NCI-H2029 (cell line): ENCODE results near the gene IDUA.

Source experiments
- DNase-seq: peaks from one replicate; lab custom pipeline; 2025; lab: John Stamatoyannopoulos, UW

Gene IDUA

DNA sequence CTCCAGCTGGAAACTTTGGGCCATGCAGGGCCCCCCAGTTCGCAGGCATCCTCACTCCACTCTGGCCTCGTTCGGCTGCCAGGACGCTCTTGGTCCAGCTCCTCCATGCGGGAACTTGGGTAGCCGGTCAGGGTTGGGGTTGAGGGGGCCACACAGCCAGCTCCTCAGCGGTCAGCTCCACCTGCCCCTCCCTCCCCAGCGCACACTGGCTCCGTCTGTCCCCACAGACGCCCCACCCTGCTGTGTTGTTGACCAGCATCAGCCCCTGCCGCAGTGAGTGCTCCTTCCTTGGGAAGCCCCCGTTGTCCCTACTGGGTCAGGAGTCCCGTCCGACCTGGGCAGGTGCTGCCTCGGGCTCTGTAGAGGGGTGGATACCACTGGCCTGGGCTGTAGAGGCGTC is 30.4 kb downstream of the IDUA start:
- DNase-seq: no peak

DNA sequence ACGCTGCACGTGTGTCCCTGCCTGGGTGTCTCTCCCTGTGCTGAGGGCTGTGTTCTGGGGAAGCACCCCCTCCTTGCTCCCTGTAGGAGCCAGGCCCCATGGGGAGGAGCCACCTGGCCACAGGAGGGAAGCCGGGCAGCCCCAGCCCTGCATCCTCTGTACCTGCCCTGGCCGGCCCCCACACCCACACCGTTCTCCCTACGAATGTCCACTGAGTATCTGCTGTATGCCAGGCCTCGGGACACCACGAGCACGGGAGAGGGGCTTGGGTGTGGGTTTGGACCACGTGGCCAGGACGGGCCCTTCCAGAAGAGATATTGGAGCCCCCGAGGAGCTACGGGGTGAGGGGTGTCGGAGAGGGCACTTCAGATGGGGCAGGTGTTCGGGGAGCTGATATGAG is 30.9 kb downstream of the IDUA start:
- no peak for DNase-seq

DNA sequence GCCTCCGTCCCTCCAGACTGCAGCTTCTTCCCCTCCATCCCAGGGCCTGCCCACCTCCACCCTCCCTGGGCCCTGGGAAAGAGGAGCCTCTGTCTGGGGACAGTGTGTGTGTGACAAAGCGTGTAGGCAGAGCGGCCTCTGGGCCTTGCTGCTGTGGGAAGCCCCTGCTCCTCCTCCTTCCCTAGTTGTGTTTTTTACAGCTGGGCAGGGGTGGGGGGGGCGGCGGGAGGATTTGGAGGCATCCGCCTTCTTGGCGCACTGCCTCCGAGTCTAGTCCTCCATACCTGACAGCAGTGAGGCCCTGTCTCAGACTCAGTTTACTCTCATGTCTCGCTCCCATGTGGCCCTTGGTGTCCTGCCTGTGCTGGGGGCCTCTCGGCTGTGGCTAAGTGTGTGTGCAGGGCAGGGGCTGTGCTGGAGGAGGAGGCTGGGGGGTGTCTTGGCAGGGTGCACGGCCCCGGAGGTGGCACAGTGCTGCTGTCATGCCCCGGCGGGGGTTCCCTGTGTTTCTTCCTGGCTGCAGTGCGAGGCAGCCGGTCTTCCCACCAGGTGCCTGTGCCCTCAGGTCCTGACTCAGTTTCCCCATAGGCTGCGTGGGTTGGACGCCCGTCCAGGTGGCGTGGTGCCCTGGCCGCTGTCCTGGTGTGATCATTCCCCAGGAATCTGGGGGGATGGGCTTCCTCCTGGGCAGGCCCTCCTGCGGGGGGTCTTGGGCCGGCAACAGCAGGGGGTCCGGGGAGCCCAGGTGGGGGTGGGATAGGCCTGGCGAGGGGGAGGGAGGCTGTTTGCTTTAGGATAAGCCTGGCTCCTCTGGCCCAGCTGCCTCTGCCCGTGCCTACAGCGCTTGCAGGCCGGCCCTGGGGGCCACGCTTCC is 31.5 kb downstream of the IDUA start:
- no peak for DNase-seq

DNA sequence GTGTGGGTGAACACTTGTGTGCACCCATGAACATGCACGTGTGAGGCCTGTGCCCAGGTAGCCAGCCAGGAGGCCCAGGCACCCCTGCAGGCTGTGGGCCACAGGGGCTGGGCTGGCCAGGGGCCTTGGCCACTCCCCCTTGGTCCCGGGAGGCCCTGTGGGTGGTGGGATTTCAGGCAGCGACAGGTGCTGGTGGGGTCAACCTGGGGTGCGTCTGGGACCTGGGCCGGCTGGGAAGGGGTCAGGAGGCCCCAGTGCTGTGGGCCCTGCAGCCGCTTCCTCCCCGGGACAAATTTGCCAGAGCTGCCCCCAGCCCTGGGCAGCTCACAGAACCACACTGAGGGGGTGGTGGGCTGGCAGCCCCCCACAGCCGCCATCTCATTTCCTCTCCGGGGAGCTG is 32.5 kb downstream of the IDUA start:
- no peak for DNase-seq

DNA sequence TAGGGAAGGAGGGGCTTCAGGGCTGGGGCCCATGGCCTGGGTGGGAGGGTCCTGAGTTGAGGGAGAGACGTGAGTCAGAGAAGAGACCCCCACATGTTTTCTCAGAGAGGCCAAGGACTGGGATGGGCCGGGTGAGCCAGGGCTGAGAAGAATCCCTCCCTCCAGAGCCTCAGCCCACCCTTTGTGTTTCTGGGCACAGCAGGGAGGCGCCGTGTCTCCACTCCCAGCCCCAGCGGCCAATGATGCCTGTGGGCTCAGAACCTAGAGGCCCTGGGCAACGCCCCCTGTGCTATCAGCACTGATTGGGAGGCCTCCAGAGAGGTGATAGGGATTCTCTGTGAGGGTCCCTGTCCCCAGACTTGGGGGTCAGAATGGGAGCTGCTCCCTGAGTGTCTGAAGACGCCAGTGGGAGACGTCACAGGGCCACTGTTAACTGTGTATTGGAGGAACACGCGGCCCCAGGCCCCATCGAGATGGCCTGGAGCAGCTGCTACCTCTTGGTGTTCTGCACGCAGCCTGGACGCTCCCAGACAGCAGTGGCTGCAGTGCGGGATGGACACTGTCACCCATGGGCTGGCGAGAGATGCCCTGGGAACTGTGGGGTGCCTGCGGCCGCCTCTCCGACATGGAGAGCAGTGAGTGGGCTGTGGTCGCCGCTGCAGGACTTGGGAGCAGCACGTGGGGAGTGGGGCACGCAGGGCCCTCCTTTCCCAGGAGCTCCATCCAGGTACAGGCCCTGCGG is 33.1 kb downstream of the IDUA start:
- DNase-seq: no peak

DNA sequence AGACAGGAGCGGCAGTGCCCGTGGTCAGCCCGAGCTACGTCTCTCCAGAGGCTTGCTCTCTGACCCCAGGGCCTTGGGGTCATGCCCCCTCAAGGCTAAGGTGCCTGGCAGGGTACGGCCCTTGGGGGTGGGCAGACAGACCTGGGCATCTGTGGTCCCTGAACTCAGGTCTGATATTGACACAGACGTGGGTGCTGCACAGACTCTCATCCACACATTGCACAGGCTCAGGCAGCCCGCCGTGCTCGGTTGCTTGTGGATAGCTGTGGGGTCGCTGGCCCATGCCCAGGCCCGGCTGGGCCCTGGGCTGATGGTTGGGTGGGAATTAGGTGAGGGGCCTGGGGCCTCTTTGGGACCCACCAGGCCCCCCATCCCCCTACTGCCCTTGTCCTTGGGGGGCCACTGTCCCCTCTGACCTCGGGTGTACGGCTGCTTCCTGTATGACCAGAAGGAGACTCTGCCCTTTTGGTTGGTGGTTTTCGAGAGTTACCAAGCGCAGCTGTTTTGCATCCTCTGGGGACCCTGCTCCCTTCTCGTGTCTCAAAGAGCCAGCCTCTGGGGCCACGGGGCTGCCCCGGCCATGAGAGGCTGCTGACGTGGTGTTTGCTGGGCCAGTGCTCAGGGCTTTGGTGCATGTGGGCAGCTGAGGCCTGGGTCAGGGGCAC is 34.7 kb downstream of the IDUA start:
- DNase-seq: no peak

DNA sequence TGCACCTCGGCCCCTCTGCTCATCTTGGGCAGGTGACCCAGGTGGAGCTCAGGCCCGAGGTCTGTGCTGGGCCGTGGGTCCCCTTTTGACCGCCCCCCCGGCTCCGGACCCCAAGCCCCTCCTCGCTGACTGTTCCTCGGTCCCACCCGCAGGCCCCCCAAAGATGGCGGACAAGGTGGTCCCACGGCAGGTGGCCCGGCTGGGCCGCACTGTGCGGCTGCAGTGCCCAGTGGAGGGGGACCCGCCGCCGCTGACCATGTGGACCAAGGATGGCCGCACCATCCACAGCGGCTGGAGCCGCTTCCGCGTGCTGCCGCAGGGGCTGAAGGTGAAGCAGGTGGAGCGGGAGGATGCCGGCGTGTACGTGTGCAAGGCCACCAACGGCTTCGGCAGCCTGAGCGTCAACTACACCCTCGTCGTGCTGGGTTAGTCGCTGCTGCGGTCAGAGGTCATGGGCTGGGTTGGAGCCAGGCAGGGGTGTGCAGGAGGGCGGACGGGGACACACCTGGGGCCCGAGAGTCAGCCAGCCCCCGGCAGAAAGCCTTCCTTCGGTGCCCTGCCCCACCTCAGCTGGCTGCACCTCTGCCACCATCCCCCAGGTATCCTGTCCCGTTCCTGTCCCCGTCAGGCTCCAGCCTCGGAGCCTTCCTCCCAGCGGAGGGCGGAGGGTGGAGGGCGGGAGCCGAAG is 35.4 kb downstream of the IDUA start:
- no peak for DNase-seq

DNA sequence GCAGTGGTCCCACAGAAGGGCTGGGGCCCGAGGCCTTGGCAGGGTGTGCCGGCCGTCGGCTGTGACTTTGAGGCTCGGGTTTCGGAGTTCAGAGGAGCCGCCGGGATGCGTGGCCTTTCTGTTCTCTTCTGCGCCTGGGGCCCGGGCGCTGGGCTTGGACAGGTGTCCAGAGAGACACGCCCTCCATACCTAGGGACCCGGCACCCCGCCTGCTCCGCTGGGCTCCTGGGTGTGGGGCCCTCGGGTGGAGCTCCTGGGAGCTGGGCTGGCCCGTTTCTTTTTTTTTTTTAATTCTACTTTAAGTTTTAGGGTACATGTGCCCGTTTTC is 35.9 kb downstream of the IDUA start:
- no peak for DNase-seq

DNA sequence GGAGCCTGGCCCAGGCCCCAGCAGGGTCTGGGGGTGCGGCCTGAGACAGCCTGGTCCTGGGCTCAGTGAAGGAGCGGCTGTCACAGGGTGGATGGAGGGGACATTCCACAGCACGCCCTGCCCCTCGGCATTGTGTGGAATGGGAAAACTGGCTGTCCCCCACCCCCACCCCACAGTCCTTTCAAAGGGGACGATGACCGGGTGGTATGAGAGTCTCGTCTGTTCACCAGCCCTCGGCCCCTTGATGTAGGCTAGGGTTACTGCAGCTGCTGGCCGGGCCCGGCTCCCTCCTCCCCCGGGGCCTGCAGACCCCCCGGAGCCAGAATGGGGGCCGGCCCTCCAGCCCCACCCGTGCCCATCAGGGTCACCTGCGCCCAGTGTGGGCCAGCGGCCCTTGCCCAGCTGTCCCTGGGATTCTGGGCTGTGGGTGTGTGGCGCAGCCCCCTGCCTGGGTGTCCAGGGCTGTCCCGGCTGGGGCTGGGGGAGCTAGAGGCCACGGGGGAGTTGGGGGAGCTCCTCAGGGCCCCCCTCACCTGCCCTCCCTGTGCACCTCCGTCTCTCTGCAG is 36.3 kb downstream of the IDUA start:
- no peak for DNase-seq

DNA sequence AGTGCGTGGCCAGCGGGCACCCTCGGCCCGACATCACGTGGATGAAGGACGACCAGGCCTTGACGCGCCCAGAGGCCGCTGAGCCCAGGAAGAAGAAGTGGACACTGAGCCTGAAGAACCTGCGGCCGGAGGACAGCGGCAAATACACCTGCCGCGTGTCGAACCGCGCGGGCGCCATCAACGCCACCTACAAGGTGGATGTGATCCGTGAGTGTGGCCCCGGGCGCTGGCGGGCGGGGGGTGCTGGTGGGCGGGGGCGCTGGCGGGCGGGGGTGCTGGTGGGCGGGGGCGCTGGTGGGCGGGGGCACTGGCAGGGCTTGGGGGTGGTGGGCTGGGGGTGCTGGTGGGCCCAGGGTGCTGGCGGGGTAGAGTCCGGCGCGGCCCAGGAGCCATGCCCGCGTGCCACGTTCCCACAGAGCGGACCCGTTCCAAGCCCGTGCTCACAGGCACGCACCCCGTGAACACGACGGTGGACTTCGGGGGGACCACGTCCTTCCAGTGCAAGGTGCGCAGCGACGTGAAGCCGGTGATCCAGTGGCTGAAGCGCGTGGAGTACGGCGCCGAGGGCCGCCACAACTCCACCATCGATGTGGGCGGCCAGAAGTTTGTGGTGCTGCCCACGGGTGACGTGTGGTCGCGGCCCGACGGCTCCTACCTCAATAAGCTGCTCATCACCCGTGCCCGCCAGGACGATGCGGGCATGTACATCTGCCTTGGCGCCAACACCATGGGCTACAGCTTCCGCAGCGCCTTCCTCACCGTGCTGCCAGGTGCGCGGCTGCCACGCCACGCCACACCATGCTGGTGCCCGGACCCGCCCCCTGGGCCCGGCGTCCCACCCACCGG is 37.3 kb downstream of the IDUA start:
- DNase-seq: no peak

DNA sequence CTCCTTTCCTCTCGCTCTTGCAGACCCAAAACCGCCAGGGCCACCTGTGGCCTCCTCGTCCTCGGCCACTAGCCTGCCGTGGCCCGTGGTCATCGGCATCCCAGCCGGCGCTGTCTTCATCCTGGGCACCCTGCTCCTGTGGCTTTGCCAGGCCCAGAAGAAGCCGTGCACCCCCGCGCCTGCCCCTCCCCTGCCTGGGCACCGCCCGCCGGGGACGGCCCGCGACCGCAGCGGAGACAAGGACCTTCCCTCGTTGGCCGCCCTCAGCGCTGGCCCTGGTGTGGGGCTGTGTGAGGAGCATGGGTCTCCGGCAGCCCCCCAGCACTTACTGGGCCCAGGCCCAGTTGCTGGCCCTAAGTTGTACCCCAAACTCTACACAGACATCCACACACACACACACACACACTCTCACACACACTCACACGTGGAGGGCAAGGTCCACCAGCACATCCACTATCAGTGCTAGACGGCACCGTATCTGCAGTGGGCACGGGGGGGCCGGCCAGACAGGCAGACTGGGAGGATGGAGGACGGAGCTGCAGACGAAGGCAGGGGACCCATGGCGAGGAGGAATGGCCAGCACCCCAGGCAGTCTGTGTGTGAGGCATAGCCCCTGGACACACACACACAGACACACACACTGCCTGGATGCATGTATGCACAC is 38.2 kb downstream of the IDUA start:
- no peak for DNase-seq

DNA sequence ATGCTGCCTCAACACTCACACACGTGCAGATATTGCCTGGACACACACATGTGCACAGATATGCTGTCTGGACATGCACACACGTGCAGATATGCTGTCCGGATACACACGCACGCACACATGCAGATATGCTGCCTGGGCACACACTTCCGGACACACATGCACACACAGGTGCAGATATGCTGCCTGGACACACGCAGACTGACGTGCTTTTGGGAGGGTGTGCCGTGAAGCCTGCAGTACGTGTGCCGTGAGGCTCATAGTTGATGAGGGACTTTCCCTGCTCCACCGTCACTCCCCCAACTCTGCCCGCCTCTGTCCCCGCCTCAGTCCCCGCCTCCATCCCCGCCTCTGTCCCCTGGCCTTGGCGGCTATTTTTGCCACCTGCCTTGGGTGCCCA is 39.3 kb downstream of the IDUA start:
- no peak for DNase-seq

DNA sequence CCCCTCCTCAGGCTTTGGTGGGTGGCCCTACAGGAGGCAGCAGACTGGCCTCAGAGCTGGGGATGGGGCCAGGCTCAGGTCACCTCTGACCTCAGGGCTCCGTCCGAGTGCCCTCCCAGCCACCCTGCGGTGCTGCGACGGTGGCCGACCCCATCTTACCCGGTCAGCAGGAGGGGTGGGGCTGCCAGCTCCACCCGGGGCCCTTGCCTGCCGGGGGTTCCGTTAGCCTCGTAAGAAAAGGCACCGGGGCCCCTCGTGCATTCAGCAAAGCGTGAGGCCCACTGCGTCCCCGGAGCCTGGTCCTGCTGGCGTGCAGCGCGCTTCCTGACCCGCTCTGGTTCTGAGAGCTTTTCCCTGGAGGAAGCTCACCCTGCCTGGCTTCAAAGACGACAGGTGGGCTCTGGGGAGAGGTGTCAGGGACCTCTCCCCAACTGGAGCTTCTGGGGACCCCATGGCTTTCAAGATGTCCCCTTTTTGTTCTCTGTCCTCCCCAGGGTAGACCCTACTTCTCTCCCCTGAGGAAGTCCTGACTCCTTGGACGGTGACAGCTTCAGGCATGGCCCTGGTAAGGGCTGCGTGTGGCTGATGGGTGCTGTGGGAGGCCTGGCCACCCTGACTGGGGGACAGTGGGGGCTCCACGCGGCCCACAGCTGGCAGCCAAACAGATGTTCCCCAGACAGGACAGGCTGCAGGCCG is 40.5 kb downstream of the IDUA start:
- DNase-seq: no peak

DNA sequence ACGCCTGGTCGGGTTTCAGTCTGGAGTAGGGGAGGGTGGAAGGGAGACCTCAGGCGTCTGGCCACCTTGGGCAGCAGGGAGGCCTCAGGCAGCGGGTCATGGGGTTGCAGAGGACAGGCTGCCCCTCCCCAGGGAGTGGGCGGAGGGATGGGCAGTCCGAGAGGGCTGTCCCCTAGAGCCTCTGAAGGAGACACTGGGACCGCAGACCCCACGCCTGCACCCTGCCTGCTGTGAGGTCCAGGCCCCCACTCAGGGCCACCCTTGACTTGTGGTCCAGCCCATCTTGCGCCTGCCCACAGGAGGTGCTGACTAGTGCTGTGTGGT is 41.0 kb downstream of the IDUA start:
- DNase-seq: no peak

DNA sequence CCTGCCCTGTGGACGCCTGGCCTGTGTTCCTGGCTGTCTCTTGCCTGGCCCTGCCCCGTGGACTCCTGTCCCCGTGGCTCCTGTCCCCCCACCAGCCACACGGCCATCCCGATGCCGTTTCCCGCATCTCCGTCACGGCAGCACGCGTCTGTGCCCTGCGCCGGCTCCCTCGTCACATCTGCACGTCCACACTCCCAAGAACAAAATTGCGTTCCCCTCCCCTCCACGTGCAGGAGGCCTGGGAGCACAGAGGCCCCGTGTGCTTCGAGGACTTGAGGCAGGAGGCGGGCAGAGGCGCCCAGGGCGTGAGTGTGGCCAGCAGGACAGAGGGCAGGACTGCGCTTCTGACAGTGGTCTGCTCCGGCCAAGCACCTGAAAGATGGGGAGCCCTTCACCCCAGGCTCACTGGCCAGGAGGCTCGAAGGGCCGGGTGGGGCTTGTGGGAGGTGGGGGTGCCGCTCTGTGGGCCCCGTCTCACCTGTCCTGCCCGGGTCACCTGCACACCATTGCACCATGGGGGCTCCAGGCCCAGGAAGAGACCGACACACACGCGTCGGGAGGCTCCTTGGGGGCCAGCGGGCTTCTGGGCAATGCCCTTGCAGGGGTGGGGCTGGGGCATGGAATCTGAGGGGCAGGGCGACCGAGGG is 41.9 kb downstream of the IDUA start:
- no peak for DNase-seq

DNA sequence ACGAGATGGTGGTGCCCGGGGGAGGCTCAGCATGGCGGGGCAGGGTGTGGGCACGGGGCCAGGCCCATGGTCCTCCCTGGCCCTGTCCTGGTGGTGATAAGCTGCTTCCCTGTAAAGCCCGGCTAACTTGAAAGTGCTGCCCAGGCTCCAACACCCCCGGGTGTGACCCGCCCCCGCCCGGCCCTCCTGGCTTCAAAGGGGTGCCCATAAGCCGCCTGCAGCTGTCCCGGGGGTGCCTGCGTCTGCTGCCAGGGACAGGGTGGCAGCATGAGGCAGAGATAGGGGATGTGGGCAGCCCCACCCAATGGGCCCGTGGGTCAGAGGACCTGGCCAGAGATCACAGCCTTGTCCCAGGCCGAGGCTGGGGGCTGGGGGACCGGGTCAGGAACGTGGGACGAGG is 42.7 kb downstream of the IDUA start:
- DNase-seq: no peak

DNA sequence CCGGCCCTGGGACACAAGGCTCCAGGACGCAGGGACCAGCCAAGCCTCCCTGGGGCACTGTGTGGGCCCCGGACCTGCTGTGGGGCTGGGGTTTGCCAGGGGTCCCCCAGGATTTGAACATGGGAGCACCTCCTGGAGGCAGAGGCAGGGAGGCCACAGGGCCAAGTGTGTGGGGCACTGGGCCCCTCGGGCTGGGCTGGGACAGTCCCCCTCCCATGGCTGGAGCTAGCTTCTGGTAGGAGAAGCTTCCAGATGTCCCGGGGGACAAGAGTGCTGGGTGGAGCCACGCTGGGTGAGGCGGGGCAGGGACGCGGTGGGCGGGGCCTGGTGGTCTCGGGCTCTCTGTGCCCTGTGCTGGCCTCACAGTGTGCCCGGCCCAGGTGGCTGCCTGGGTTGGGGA is 43.2 kb downstream of the IDUA start:
- no peak for DNase-seq

DNA sequence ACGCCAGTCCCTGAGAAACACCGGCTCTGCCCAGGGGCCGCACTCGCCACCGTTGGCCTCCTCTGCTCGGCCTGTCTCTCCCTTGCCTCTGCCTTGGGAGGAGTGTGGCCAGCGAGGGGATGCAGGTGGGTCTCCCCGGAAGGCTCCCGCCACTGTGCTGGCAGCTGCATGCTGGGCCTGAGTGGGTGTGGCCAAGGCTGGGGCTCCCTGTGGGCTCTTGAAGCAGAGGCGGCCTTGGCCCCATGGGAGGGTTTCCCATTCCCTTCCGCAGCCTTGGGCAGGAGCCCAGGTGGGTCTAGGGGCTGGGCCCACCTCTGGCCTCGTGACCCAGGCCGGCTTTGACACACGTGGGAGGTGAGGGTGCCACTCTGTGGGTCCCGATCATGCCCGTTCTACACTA is 43.7 kb downstream of the IDUA start:
- DNase-seq: no peak

DNA sequence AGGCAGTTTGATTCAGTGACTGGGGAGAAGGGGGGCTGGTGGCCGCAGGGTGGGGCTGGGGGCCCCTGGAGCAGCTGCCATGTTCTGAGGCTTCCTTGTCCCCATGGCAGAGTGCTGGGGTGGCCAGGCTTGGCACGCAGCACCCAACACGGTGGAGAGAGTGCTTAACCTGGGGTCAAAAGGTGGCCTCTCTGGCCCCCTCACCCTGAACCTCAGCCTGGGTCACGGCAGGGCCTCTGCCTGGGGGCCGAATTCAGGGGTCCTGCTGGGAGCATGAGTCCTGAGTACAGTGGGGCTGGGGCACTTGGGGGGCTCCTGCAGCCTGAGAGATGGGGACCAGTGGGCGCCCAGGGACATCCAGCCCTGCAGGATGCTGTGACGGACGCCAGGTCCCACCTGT is 44.5 kb downstream of the IDUA start:
- no peak for DNase-seq
